Adrenal gland (tissue), 5 donors: ENCODE data around the gene LPP.

ENCODE experiments used
- CTCF ChIP-seq, 6 experiments: fragments of 450-650 bp in 4 of 6; fragments of 200-600 bp in 2 of 6; sonication (generic) in 1 of 6; IDR thresholded peaks; 1 replicate in 5 of 6; 2 replicates in 1 of 6; pipeline versions ENCODE4 v1.5.1 to v1.8.0; 2016 to 2021; ENCODE audit warnings: antibody characterized with exemption in 6 of 6, mild to moderate bottlenecking in 2 of 6, moderate library complexity in 1 of 6
- POLR2A ChIP-seq, 2 donors: fragments of 450-650 bp; IDR thresholded peaks; one replicate each; pipeline ENCODE4 v1.6.1; 2017; ENCODE audit warnings: antibody characterized with exemption in 2 of 2, mild to moderate bottlenecking in 2 of 2, moderate library complexity in 1 of 2
- donor health status: DM: no; HTN: no; CAD: no.

GRCh38 chr3:188335656-188336055 lies 181.7 kb downstream of the LPP start:
- TF ChIP-seq CTCF (IDR thresholded peaks at IDR 0.05) (no peak), POLR2A (IDR thresholded peaks at IDR 0.05) (no peak)
